Thoracic aorta (tissue), 2 donors: Measurements from ENCODE around the gene SLCO2B1. TPM values are rescaled to one million over a fixed set of nuclear protein-coding genes. Genes with fewer than 3 reads are reported as not detected.

ENCODE experiments used
- ATAC-seq: fragments of 150-250 bp; one replicate; pipeline ENCODE4 v1.8.0; 2017; ENCODE audit warnings: low read depth; ENCODE audit not compliant: insufficient number of reproducible peaks, low FRiP score
- DNase-seq: peaks from one replicate; pipeline ENCODE4 v3.0.0-alpha.2; 2020; ENCODE audit warnings: low spot score
- H3K27ac ChIP-seq, 2 donors: fragments of 200-600 bp; sonication (generic); 1 replicate in 1 of 2; 2 replicates in 1 of 2; pipeline ENCODE4 v1.5.1; 2016; ENCODE audit warnings: mild to moderate bottlenecking in 2 of 2, moderate library complexity in 2 of 2
- H3K27me3 ChIP-seq: fragments of 200-600 bp; sonication (generic); replicated peaks from 2 replicates; pipeline ENCODE4 v1.6.0; 2016; ENCODE audit warnings: mild to moderate bottlenecking; ENCODE audit not compliant: insufficient read depth
- H3K36me3 ChIP-seq: fragments of 200-600 bp; sonication (generic); one replicate; pipeline ENCODE4 v1.5.1; 2016
- H3K4me1 ChIP-seq, 2 donors: fragments of 200-600 bp; sonication (generic); 1 replicate in 1 of 2; 2 replicates in 1 of 2; pipeline versions ENCODE4 v1.5.1 to v1.6.0; 2016; ENCODE audit warnings: low read depth in 2 of 2, mild to moderate bottlenecking in 1 of 2; ENCODE audit not compliant: control insufficient read depth in 1 of 2
- H3K4me3 ChIP-seq: fragments of 200-600 bp; sonication (generic); 2 replicates; pipeline ENCODE4 v1.5.1; 2016; ENCODE audit warnings: mild to moderate bottlenecking
- H3K9me3 ChIP-seq: fragments of 200-600 bp; sonication (generic); 2 replicates; pipeline ENCODE4 v1.5.1; 2016
- total RNA-seq, 2 donors: library from RNA; depleted of rRNA; stranded (reverse); fragments of >200 nt; gene quantifications; one replicate each; pipeline versions ENCODE4 v1.1.0 to v1.2.3, GENCODE V29; 2016
- TF ChIP-seq, protein P1 (sequence below): fragments of 200-600 bp; sonication (generic); IDR thresholded peaks from one replicate; pipeline ENCODE4 v1.5.1; 2019; ENCODE audit warnings: antibody characterized with exemption

The SLCO2B1 gene
- total RNA-seq, 2 donors from 2014 or later: 107 to 692 TPM

DNA sequence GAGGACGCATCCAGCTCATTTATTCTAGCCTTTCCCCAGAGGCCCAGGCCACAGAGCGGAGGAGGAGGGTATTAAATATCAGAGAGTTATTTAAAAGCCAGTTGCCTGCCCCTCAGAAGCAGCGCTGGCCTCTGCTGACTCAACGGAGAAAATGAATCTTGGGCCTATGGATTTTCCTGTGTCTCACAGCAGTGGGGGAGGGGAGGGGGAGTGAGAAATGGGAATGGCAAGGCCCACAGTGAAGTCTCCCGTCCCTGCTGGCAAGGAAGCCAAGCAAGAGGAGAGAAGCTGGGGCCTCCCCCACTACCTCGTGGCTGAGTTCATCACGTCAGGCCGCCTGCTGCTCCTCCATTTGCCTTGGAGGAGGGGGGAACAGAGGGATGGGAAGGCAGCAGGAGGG lies 85.2 kb downstream of the SLCO2B1 start:
- no peaks in the 10 kb centered on the region for H3K36me3 ChIP-seq
- H3K27me3 ChIP-seq: peaks cover 8% of the 10 kb centered on the region
- peaks cover 4 to 11% of the 10 kb centered on the region in 2 donors for H3K4me1 ChIP-seq
- no peak for ATAC-seq
- H3K27ac ChIP-seq: no peak overlapping the region
- TF ChIP-seq, protein P1, sequence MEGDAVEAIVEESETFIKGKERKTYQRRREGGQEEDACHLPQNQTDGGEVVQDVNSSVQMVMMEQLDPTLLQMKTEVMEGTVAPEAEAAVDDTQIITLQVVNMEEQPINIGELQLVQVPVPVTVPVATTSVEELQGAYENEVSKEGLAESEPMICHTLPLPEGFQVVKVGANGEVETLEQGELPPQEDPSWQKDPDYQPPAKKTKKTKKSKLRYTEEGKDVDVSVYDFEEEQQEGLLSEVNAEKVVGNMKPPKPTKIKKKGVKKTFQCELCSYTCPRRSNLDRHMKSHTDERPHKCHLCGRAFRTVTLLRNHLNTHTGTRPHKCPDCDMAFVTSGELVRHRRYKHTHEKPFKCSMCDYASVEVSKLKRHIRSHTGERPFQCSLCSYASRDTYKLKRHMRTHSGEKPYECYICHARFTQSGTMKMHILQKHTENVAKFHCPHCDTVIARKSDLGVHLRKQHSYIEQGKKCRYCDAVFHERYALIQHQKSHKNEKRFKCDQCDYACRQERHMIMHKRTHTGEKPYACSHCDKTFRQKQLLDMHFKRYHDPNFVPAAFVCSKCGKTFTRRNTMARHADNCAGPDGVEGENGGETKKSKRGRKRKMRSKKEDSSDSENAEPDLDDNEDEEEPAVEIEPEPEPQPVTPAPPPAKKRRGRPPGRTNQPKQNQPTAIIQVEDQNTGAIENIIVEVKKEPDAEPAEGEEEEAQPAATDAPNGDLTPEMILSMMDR: no peak
- no peak for DNase-seq
- no peak overlapping the region for H3K4me3 ChIP-seq
- H3K9me3 ChIP-seq: no peaks in the 10 kb centered on the region

DNA sequence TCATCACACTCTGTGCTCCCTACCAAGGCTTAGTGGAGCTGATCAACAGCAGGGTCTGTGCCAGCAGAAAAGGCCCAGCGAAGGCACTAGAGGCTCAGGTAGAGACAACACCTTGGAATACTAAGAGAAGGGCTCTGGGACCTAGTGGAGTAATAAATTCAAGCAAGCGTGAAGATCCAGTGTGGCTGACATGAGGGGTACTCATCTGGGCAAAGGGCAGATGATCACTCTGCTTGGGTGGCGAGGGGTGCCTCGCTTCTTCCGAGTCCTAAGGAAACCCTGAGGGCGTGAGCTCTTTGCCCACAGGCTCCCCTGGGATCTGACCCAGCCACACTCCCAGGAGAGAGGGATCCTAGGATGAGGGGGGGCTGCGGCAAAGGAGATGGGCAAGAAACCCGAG lies 86.1 kb downstream of the SLCO2B1 start:
- no peak for ATAC-seq
- peaks cover 8% of the 10 kb centered on the region for H3K27me3 ChIP-seq

DNA sequence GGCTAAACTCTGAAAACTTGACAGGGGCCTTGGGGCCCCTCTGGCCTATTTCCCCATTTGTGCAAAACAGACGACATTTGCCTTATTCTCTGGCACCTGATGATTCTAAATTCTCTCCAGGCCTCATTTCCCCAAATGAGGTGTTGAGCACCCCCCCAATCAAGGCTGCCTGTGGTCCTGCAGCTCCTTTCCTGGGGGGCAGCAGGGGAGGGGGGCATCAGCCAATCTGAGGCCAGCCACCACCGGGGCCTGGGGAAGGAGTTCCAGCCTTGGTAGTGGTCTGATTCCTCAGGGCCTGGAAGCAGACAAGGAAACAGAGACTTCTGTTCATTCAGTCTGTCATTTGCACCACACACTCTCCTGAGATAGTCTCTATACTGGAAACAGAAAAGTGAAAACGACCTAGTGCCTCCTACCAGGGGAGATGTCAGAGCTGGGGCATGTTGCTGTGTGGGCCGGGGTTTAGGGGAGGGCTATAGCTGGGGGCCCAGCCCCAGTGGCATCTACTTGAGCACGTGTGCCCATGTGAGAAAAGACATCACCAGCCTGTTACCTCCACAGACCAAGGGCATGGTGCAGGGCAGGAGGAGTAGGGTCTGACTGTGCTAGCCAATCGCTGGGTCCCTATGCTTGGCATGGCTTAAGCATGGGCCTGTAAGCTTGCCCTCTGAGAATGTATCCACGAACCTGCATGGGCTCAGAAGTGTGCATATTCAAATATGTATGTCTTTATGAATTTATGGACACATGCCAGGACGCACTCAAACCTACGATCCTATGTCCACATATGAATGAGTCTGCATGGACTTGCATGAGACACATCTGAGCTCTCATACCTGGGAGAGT lies 87.9 kb downstream of the SLCO2B1 start:
- Histone ChIP-seq H3K27ac (no peak overlapping the region), H3K4me3 (no peak overlapping the region), H3K9me3 (no peaks in the 10 kb centered on the region), H3K4me1 (peaks cover 7 to 21% of the 10 kb centered on the region in 2 donors), H3K36me3 (no peaks in the 10 kb centered on the region), H3K27me3 (peaks cover 8% of the 10 kb centered on the region)
- DNase-seq (no peak), ATAC-seq (no peak)
- TF ChIP-seq, protein P1: no peak

More for the DNA sequence above, 86.1 kb downstream of the SLCO2B1 start:
- H3K27ac ChIP-seq: no peak overlapping the region
- H3K4me1 ChIP-seq: peaks cover 4 to 17% of the 10 kb centered on the region in 2 donors
- no peaks in the 10 kb centered on the region for H3K36me3 ChIP-seq
- no peak overlapping the region for H3K4me3 ChIP-seq
- TF ChIP-seq, protein P1: no peak
- no peaks in the 10 kb centered on the region for H3K9me3 ChIP-seq
- no peak for DNase-seq

DNA sequence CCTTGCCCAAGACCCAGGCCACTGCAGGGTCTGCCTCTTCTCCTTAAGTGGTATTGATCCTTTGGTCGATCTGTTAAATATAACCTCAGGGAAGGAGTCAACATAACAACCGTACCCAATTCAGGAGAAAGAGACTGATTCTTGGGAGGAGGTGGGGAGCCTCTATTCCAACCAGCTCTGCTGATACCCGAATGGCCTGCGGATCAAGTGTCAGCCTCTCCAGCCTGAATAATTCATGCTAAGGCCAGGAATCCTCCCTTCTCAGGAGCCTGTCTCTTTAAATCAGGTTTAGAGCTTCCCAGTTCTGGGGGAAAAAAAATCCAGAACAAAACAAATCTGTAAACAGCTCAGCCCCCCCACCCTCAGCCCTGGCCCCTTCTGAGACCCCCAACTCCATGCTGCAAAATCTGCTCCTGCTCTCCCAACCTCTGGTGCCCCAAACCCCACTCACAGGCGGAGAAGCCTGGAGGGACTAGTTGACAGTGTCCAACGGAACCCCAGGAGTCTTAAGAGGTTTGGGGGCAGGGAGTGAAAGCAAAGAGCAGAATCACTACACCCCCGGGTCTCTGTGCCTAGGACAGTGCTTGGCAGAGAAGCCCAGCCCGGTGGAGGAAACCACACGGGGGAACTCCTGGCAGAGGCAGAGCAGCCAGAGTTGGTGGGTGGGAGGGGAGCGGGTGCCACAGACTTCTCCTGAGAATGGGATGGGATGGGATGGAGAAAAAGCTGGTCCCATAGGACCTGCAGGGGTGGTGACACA lies 88.8 kb downstream of the SLCO2B1 start:
- TF ChIP-seq, protein P1: no peak
- no peak overlapping the region for H3K4me3 ChIP-seq
- peaks cover 8% of the 10 kb centered on the region for H3K27me3 ChIP-seq
- peaks cover 7 to 21% of the 10 kb centered on the region in 2 donors for H3K4me1 ChIP-seq
- no peak overlapping the region for H3K27ac ChIP-seq
- no peak for ATAC-seq
- DNase-seq: no peak
- no peaks in the 10 kb centered on the region for H3K9me3 ChIP-seq
- H3K36me3 ChIP-seq: no peaks in the 10 kb centered on the region
